Ectodermal cell (in vitro differentiated cells): ENCODE data around the gene DDX31.

Experiments
- H3K27ac ChIP-seq: 2 replicates; pipeline ENCODE4 v1.7.0; 2013; ENCODE audit warnings: mild to moderate bottlenecking, low read depth, low read length; ENCODE audit not compliant: insufficient read depth, poor library complexity, severe bottlenecking
- H3K27me3 ChIP-seq: 2 replicates; pipeline ENCODE4 v1.7.0; 2013; ENCODE audit warnings: mild to moderate bottlenecking, low read length; ENCODE audit not compliant: insufficient read depth, control insufficient read depth, poor library complexity, severe bottlenecking
- H3K36me3 ChIP-seq: one replicate; pipeline ENCODE4 v1.7.0; 2013; ENCODE audit warnings: low read length; ENCODE audit not compliant: control insufficient read depth, insufficient read depth
- H3K4me1 ChIP-seq: one replicate; pipeline ENCODE4 v1.7.0; 2013; ENCODE audit warnings: low read length; ENCODE audit not compliant: control insufficient read depth, insufficient read depth
- H3K4me3 ChIP-seq: 2 replicates; pipeline ENCODE4 v1.7.0; 2013; ENCODE audit warnings: low read depth, low read length, control low read depth; ENCODE audit not compliant: insufficient read depth
- H3K9me3 ChIP-seq: 2 replicates; pipeline ENCODE4 v1.7.0; 2013; ENCODE audit warnings: mild to moderate bottlenecking, low read length, moderate library complexity; ENCODE audit not compliant: control insufficient read depth
- WGBS, 2 experiments: methylation state at CpG; one replicate each; pipeline ENCODE4 v1.1.7; 2013; ENCODE audit warnings: missing lambda C conversion rate in 2 of 2; 5-methylcytosine and 5-hydroxymethylcytosine counted together

The DDX31 gene

DNA sequence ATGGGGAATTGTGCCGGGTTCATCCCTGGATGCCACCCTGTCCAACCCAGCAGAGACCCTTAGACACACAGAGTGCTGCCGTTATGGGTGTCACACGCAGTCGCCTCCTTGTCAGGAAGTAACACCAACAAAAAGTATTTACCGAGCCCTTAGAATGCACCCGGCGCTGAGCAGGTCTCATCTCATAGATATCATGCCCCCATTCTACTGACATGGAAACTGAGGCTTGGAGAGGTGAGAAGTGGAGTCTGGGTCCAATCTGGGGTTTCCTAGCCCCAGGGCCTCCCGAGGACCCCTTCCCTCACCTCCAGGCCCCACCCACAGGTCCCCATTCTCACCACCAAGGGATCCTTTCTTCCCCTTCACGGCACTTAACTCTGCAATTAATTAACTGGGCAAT lies 124.2 kb downstream of the DDX31 start:
- H3K9me3 ChIP-seq: no peaks in the 10 kb centered on the region
- peaks cover 50% of the 10 kb centered on the region for H3K4me1 ChIP-seq
- H3K27me3 ChIP-seq: no peaks in the 10 kb centered on the region
- H3K36me3 ChIP-seq: no peaks in the 10 kb centered on the region
- H3K4me3 ChIP-seq: no peak overlapping the region
- H3K27ac ChIP-seq: no peak overlapping the region
- WGBS, 2 experiments: 88 to 90% methylated on average over 9 of the region's 9 CpGs

DNA sequence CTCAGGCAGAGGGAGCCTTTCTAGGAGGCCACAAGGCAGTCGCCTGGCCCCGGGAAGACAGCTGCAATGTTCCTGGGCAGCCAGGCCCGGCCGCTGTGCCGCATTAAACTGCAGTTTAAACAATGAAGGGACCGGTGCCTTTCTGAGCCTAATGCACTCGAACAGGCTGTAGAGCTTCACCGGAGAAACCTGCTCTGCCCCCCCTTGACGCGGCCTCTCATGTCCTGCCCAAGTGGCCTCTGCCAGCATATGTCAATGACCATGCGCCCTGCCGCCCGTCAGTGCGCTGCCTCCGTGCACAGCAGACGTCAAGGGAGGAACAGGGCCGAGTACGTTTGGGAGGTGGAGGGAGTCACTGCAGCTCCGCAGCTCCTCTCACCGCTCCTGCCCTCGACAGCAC lies 125.8 kb downstream of the DDX31 start:
- Histone ChIP-seq H3K27me3 (no peaks in the 10 kb centered on the region), H3K4me1 (peaks cover 47% of the 10 kb centered on the region), H3K36me3 (no peaks in the 10 kb centered on the region), H3K4me3 (no peak overlapping the region), H3K27ac (no peak overlapping the region), H3K9me3 (no peaks in the 10 kb centered on the region)
- WGBS, 2 experiments: 82 to 85% methylated on average over 21 of the region's 21 CpGs

DNA sequence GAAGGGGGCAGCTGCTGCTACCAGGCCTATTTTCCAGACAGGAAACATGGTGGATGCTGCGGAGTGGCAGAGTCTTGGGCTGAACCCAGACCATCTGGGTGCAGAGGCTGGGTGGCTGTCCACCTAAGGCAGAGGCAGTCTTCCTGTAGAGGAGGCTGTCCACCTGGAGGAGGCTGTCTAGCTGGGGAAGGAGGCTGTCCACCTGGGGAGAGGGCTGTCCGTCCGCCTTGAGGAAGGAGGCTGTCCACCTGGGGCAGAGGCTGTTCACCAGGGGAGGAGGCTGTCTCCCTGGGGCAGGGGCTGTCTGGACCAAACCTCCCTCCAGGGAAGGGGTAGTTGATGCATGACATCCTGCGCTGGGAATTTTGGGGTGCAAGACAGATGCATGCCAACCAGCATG lies 126.5 kb downstream of the DDX31 start:
- Histone ChIP-seq H3K4me3 (no peak overlapping the region), H3K36me3 (no peaks in the 10 kb centered on the region), H3K9me3 (no peaks in the 10 kb centered on the region), H3K27me3 (no peaks in the 10 kb centered on the region), H3K27ac (no peak overlapping the region), H3K4me1 (peaks cover 44% of the 10 kb centered on the region)
- 95 to 97% methylated on average over 4 of the region's 4 CpGs for WGBS, 2 experiments
